Measurements from ENCODE around the gene ZNF724. TPM values are rescaled to one million over a fixed set of nuclear protein-coding genes. Genes with fewer than 3 reads are reported as not detected.

Gene ZNF724
- total RNA-seq, 2 experiments from 2014 or later = 13.0 to 17.0 TPM

DNA sequence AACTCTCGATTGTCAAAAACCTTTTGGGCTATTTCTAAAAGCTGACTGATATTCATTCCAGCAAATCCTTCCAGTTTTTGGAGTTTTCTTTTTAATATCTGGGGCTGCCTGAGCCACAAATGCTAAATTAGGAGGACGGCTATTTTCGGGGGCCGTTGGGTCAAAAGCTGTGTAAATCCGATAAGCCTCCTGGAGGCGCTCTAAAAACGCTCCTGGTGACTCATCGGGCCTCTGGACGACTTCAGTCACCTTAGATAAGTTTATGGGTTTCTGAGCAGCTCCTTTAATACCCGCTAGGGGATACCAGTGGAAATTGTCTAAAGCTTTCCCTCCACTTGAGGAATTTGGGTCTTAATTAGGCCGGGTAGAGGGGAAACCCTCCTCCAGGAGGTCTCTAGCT is 66.9 kb downstream of the ZNF724 start:
- no peaks in the 10 kb centered on the region for H3K36me3 Mint-ChIP-seq (ENCODE audit: low read depth)
- DNase-seq = no peak
- POLR2A ChIA-PET = no interaction called here

More for the DNA sequence above, 66.9 kb downstream of the ZNF724 start:
- H3K27me3 Mint-ChIP-seq = no peaks in the 10 kb centered on the region
- CTCF ChIA-PET = no interaction called here
- peaks cover 57% of the 10 kb centered on the region for H3K9me3 Mint-ChIP-seq
- H3K4me1 Mint-ChIP-seq = no peaks in the 10 kb centered on the region
- no peak overlapping the region for H3K4me3 Mint-ChIP-seq
- H3K27ac Mint-ChIP-seq = no peak overlapping the region

Other genes starting within 250 kb of the ZNF724 start
- gene ZNF728, start 247.2 kb downstream of the ZNF724 start, total RNA-seq = not detected
- gene ZNF730, start 133.4 kb downstream of the ZNF724 start, total RNA-seq = 1 to 10 TPM; 1.3 to 2.1 TPM
- gene ZNF91, start 145.1 kb upstream of the ZNF724 start, total RNA-seq = 10 to 100 TPM; 56.8 to 64.7 TPM

All from activated CD4-positive, alpha-beta T cell treated with anti-CD3 and anti-CD28 coated beads, Interleukin-2, amount 10 ng/mL, durations not matched to agents 7 days and 5 days (primary cell).